GM19395 (cell line): ENCODE data around the gene TACC2.
"Not testable (repeated sequence)": the region's sequence is repeated elsewhere in the genome, so short reads cannot be mapped to it uniquely, and the experiment has no call there.

Experiments used
- ATAC-seq: cut with Tn5 transposase; IDR thresholded peaks from one replicate; pipeline ENCODE4 v1.9.1; 2021; ENCODE audit warnings: mild to moderate bottlenecking, moderate library complexity; ENCODE audit not compliant: unreplicated experiment

Gene TACC2

DNA sequence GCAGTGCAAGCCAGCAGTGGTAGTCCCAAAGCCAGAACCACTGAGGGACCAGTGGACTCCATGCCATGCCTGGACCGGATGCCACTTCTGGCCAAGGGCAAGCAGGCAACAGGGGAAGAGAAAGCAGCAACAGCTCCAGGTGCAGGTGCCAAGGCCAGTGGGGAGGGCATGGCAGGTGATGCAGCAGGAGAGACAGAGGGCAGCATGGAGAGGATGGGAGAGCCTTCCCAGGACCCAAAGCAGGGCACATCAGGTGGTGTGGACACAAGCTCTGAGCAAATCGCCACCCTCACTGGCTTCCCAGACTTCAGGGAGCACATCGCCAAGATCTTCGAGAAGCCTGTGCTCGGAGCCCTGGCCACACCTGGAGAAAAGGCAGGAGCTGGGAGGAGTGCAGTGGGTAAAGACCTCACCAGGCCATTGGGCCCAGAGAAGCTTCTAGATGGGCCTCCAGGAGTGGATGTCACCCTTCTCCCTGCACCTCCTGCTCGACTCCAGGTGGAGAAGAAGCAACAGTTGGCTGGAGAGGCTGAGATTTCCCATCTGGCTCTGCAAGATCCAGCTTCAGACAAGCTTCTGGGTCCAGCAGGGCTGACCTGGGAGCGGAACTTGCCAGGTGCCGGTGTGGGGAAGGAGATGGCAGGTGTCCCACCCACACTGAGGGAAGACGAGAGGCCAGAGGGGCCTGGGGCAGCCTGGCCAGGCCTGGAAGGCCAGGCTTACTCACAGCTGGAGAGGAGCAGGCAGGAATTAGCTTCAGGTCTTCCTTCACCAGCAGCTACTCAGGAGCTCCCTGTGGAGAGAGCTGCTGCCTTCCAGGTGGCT, 97.7 kb downstream of the TACC2 start:
- no peak for ATAC-seq

GRCh38 chr10:122087436-122087835, 98.5 kb downstream of the TACC2 start:
- no peak for ATAC-seq

DNA sequence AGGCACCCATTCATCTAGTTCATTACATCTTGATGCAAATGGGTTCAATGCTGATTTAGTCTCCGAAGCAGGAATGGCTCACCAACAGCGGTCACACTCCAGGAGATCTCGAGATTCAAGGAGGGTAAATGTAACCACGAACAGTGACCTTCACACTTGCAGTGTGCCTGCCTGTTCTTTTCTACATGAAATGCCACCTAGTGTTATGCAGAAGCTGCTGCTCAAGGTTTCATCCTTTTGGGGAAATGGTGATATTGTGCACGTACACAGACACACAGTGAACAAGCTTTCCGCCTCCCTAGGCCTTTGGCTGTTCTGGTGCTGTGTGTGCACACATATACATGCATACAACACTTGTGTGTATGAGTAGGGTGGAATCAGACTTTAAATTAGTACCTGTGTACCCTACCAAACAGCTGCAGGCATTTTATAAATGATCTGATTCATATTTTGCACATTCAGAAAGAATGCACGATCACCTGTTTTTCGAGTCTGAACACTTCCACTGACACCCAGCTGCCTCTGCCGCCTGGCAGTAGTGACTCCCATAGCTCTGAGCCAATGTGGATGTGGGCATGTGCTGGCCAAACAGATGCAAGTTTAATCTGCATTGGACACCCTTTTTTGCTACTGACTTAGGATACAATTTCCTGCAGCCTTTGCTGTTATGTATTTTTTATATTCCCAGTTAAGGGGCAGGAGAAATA, 100.5 kb downstream of the TACC2 start:
- no peak for ATAC-seq

DNA sequence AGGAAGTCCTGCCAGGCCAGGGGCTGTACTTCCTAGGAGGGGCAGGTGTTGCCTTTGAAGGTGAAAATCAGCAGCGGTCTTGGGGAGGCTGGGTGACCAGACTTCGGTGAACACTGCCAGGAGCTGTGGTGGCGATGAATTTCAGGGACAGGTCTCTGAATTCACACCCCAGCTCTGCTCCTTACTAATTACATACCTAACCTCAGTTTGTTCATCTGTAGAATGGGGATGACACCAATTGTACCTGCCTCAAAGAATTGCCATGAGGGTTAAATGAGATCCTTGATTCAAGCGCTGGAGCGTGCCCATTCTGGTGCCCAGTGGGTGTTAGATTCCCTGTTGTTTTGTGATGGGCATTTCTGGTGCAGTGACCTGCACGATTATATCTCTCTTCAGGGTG, 102.8 kb downstream of the TACC2 start:
- no peak for ATAC-seq

- ATAC-seq, result no peak
Measured at GRCh38 chr10:122093076-122093475, 104.1 kb downstream of the TACC2 start.

DNA sequence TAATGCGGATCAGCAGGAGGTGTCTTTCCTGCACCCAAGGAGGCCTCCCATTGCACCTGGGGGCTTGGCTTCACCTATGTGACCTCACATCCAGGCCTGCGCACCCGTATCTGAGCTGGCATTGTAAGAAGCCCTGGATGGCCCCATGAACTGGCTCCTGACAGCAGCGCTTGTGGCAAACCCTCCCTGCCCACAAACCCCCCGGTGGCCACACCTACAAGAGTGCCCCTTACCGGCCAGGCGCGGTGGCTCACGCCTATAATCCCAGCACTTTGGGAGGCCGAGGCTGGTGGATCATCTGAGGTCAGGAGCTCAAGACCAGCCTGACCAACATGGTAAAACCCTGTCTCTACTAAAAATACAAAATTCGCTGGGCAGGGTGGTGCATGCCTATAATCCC, 107.2 kb downstream of the TACC2 start:
- not testable (repeated sequence) for ATAC-seq

DNA sequence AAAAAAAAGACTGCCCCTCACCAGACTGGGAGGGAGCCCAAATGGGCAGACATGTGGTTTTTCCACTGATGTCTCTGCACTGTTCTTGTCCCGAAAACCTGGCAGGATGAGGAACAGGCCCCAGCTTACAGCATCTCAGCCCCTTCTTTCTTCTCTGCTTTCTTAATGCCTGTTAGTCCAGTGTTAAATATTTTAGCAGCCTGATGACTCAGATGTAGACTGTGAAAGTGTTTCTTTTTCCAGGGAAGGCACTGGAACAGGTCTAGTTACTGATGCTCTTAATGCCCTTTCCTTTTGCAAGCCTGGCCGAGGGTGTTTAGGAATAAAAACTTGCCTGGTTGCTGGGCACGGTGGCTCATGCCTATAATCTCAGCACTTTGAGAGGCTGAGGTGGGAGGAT, 107.7 kb downstream of the TACC2 start:
- no peak for ATAC-seq

GRCh38 chr10:122097935-122098334, 109.0 kb downstream of the TACC2 start:
- no peak for ATAC-seq

- ATAC-seq, result no peak
Measured at GRCh38 chr10:122098924-122099323, 110.0 kb downstream of the TACC2 start.

GRCh38 chr10:122099562-122099961, 110.6 kb downstream of the TACC2 start:
- ATAC-seq, result no peak

GRCh38 chr10:122102146-122102868, 113.3 kb downstream of the TACC2 start:
- no peak for ATAC-seq

- no peak for ATAC-seq
Measured at GRCh38 chr10:122102869-122103525, 114.0 kb downstream of the TACC2 start.

GRCh38 chr10:122103592-122103991, 114.6 kb downstream of the TACC2 start:
- no peak for ATAC-seq

DNA sequence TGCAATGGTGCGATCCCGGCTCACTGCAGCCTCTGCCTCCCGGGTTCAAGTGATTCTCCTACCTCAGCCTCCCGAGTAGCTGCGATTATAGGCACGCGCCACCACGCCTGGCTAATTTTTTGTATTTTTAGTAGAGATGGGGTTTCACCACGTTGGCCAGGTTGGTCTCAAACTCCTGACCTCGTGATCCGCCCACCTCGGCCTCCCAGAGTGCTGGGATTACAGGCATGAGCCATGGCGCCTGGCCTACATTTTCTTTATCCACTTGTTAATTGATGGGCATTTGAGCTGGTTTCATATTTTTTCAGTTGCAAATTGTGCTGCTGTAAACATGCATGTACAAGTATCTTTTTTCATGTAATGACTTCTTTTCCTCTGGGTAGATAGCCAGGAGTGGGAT, 119.8 kb downstream of the TACC2 start:
- not testable (repeated sequence) for ATAC-seq

DNA sequence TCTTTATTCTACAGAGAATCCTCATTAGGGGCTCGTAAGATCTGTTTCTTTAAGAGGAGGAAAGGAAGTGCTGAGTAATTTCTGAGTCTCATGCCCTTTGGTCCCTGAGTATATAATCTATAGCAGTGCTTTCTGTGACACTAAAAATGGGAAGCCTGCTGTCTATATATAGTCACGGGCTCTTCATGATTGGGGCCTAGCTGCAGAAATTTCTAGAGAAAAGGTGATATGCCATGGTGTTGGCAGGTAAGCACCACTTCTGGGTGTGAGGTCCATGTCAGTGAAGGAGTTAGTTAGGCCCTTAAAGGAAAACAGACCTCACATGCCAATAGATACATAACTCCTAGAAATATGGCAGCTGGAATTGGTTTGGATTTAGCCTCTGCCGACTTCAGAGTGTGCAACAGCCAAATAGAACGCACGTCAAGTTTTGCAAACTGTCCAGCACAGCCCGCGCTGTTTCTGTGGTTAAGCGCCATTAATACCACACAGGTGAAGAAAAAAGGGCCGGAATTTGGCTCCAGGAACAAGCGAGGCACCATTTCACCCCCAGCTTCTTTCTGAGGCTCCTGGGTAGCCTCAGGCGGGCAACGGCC, 123.2 kb downstream of the TACC2 start:
- no peak for ATAC-seq

- ATAC-seq, result peak; percentile 40
Measured at GRCh38 chr10:122112625-122113160, 123.7 kb downstream of the TACC2 start.

DNA sequence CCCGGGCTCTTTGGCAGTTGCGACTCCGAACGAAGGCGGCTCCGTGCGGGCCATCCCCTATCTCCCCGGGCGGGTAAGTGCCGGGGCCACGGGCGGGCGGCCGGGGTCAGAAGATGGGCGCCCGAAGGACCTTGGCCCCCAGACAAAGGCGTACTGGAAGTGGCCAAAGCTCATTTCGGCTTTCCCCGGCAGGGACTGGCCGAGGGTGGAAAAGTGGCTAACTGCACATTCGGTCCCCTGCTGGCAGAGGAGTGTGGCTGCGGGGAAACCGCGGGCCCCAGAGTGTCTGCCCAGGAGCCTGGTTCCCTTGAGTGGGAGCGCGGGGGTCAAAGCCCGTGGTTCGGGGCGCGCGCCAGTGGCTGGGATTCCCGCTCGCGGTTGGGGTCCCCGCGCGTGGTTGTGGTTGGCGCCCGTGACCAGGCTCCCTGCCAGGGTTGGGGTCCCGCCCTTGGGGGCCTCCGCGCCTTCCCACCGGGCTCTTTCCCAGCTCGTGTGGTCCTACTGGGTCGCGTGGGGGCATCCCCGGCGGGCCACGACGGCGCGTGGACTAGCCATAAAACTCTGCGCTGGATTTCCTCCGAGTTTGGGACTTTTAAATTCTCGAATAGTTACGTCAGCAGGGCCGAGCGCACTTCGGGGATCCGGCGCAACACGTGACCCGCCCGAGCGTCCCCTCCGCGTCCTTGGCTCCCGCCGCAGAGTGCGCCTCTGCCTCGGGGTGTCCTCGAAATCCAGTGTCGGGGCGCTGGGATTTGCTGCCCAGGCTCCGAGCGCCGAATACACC, 124.4 kb downstream of the TACC2 start:
- ATAC-seq, result peak; percentile 58

GRCh38 chr10:122113945-122114747, 125.2 kb downstream of the TACC2 start:
- no peak for ATAC-seq

DNA sequence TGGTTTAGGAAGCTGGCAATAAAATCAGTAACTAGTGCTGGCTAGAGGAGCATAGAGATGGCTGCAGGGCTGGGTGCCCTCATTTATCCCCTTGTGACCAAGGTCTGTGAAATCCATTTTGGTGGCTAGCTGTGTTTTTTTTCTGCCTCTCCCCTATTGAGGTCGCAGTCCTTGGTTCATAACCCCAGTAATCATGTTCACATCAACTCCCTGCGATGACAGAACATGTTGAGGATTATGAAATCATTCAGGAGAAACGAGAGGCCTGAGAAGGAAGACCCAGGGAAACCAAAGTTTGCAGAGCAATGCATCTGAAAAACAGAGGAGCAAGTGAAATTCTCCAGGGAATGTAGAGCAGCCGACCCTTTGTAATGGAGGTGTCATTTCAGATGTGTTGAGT, 126.9 kb downstream of the TACC2 start:
- ATAC-seq, result no peak
